ENCODE measurements around the gene HS3ST3A1. TPM values are rescaled to one million over a fixed set of nuclear protein-coding genes. Genes with fewer than 3 reads are reported as not detected.

HS3ST3A1 gene
- total RNA-seq, 1 experiment from 2014 or later: 3.4 TPM

DNA sequence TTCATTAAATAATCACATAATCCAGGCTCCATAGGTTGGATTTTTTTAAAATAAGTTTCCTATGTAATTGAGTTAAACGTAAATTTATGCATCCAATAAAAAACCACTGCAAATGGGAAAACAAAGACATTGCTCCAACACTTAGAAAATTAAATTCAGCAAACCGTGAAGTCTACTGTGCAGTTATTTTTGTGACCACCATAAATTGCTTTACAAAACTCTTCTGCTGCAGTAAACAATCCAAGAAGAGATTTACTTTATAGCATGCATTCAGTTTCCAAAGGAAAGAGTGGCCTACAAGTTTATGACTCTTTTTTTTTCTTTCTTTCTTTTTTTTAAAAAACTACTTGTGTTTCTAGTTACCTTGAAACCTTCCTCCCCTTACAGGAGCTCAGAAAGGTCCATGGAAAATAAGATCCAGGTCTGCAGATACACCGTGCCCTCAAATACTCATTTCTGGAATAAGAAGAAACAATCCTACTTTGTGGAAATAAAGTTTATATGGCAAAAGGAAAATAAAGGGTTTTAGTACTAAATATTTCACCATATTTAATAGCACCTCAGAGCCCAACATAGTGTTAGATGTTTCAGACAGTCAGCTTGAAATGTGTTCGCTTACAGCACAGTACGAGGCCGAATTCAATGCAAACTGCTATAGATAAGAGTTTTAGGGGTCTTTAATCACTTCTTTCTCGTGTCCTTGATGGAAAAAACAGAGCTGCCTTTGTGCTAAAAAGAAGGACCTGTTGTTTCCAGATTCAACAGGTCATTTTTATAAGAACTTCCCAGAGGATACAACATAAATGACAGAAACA lies 3.2 kb downstream of the HS3ST3A1 start:
- Mint-ChIP-seq H3K4me1 (peaks cover 33 to 39% of the 10 kb centered on the region in 2 experiments), H3K4me3 (no peak overlapping the region; a peak in 1 of 5 replicates), H3K27me3 (ENCODE audit: low read depth) (peaks cover 40% of the 10 kb centered on the region), H3K36me3 (ENCODE audit: insufficient read depth in 1 of 3, low read depth in 3 of 3) (no peaks in the 10 kb centered on the region; a peak in 1 of 7 replicates), H3K9me3 (no peaks in the 10 kb centered on the region; a peak in 1 of 5 replicates), H3K27ac (no peak overlapping the region)
- H3K4me2 ChIP-seq (ENCODE audit: insufficient read depth, insufficient read length, low read length): no peak overlapping the region
- no peaks in the 10 kb centered on the region; the same call in 1 of the 2 replicates for H3K27me3 ChIP-seq (ENCODE audit: insufficient read depth, low read length)
- no peak overlapping the region for H4K5ac ChIP-seq (ENCODE audit: insufficient read length, low read depth, low read length)
- H3K14ac ChIP-seq (ENCODE audit: insufficient read depth, low read length): no peak overlapping the region
- H3T11ph ChIP-seq (ENCODE audit: low read length): no peak overlapping the region
- H2BK20ac ChIP-seq (ENCODE audit: low read depth, low read length, poor library complexity, severe bottlenecking): no peak overlapping the region
- no peak overlapping the region for H3K9ac ChIP-seq (ENCODE audit: extremely low read depth, insufficient read length, low read length)
- no peak overlapping the region for H2BK120ac ChIP-seq (ENCODE audit: low read depth, low read length, poor library complexity, severe bottlenecking)
- no peak overlapping the region for H4K91ac ChIP-seq (ENCODE audit: insufficient read length, low read depth, low read length)
- no peak overlapping the region for H2BK15ac ChIP-seq (ENCODE audit: low read depth, low read length)
- no peak overlapping the region for H3K23ac ChIP-seq (ENCODE audit: insufficient read length, low read depth, low read length)
- H4K20me1 ChIP-seq (ENCODE audit: control insufficient read depth, insufficient read depth, insufficient read length): no peaks in the 10 kb centered on the region
- H3K18ac ChIP-seq (ENCODE audit: insufficient read length, low read depth, low read length): no peak overlapping the region
- H4K8ac ChIP-seq (replicated peaks; ENCODE audit: insufficient read length, low read depth, low read length): no peak overlapping the region
- H3K27ac ChIP-seq (ENCODE audit: insufficient read length, low read depth, low read length): no peak overlapping the region
- TF ChIP-seq, protein P1, sequence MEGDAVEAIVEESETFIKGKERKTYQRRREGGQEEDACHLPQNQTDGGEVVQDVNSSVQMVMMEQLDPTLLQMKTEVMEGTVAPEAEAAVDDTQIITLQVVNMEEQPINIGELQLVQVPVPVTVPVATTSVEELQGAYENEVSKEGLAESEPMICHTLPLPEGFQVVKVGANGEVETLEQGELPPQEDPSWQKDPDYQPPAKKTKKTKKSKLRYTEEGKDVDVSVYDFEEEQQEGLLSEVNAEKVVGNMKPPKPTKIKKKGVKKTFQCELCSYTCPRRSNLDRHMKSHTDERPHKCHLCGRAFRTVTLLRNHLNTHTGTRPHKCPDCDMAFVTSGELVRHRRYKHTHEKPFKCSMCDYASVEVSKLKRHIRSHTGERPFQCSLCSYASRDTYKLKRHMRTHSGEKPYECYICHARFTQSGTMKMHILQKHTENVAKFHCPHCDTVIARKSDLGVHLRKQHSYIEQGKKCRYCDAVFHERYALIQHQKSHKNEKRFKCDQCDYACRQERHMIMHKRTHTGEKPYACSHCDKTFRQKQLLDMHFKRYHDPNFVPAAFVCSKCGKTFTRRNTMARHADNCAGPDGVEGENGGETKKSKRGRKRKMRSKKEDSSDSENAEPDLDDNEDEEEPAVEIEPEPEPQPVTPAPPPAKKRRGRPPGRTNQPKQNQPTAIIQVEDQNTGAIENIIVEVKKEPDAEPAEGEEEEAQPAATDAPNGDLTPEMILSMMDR (conservative IDR thresholded peaks at IDR 0.05): no peak
- no peak overlapping the region for H2BK5ac ChIP-seq (ENCODE audit: insufficient read length, low read length)
- H3K4ac ChIP-seq (ENCODE audit: low read depth, low read length): no peak overlapping the region
- H3K4me1 ChIP-seq (ENCODE audit: insufficient read depth, low read length): no peaks in the 10 kb centered on the region
- peaks cover 22% of the 10 kb centered on the region for H3K23me2 ChIP-seq (ENCODE audit: insufficient read length, low read depth, low read length, poor library complexity, severe bottlenecking)
- DNase-seq: no peak
- no peak overlapping the region for H2AK5ac ChIP-seq (ENCODE audit: insufficient read length, low read length)
- H3K79me1 ChIP-seq (ENCODE audit: insufficient read depth, low read depth, low read length, poor library complexity, severe bottlenecking): no peaks in the 10 kb centered on the region
- no peaks in the 10 kb centered on the region for H3K9me3 ChIP-seq (ENCODE audit: control insufficient read depth, low read depth, low read length)
- H3K56ac ChIP-seq (ENCODE audit: insufficient read length, low read depth, low read length): no peak overlapping the region
- no CpG with 5 or more reads among the region's 7 CpGs for WGBS (ENCODE audit: extremely low coverage, insufficient read length, low lambda C conversion rate)
- H3K79me2 ChIP-seq (ENCODE audit: insufficient read depth, low read length): no peaks in the 10 kb centered on the region
- H2BK12ac ChIP-seq (ENCODE audit: insufficient read length, low read depth, low read length): no peak overlapping the region
- H2AFZ ChIP-seq (ENCODE audit: low read length): no peak overlapping the region
